Stimulated activated CD8-positive, alpha-beta memory T cell treated with anti-CD3 and anti-CD28 coated beads, Interleukin-4, amount 100 ng/mL, for 48 hours (primary cell): ENCODE measurements around the gene SCO1.

Source experiments
- DNase-seq: peaks from one replicate; pipeline ENCODE4 v3.0.0-alpha.2; 2020

SCO1 gene

DNA sequence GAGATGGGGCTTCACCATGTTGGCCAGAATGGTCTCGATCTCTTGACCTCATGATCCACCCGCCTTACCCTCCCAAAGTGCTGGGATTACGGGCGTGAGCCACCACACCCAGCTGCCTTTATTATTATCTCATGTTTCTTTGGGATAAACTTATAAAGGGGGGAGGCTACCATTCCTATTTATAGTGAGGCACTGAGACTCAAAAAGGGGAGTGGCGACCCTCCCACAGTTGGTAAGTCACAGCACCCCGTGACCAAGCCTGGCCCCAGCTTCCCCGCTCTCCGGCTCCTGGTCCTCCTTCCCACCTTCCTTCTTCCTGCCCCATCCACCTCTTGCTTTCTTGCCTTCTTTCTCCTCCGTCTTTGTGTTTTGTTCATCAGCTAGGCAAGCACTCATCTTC is 45.4 kb downstream of the SCO1 start:
- DNase-seq: no peak

DNA sequence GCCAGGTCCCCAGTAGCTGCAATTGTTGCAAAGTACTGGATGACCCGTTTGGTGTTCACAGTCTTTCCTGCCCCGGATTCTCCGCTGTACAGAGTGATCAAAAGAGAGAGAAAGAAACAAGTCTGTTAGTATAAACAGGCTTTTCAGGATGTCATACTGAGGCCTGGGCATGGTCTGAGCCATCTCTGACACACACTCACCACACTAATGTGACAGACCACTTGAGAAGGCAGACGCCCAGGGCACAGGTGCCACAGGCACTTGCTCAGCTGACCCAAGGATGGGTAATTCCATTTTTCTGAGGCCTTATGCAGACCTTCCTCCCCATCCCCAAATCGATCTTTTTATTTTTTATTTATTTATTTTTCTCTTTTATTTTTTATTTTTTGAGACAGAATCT is 47.7 kb downstream of the SCO1 start:
- no peak for DNase-seq

DNA sequence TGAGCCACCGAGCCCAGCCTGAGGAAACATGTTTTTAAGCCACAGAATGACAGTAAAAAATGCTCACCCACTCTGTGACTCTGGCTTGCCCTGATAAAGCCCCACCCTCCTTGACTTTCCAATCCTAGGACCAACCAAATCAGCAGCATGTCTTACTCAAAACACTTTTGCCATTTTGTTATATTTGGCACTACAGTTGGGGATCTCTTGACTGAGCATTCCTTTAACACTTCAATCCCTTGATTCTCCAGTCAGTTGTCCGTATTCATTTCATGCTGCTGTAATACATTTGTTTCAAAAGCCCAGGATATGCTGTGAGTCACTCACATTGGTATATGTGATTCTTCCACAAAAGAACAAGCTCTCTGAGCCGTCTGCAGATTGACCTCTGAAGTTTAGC is 48.4 kb downstream of the SCO1 start:
- no peak for DNase-seq

DNA sequence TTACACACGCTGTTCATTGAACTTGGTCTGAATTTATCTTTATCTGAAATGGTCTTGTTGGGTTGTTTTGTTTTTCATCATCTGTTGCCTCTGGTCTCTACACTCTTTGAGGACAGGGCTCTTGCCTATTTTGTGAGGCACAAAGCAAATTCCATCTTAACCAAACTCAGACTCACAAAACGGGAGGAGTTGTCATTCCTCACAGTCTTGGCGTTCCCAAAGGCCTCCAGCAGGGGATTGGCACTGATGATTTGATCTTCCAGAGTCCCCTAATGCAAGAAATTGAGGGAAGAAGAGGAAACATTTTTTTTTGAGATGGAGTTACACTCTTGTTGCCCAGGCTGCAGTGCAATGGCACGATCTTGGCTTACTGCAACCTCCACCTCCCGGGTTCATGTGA is 49.0 kb downstream of the SCO1 start:
- DNase-seq: no peak

DNA sequence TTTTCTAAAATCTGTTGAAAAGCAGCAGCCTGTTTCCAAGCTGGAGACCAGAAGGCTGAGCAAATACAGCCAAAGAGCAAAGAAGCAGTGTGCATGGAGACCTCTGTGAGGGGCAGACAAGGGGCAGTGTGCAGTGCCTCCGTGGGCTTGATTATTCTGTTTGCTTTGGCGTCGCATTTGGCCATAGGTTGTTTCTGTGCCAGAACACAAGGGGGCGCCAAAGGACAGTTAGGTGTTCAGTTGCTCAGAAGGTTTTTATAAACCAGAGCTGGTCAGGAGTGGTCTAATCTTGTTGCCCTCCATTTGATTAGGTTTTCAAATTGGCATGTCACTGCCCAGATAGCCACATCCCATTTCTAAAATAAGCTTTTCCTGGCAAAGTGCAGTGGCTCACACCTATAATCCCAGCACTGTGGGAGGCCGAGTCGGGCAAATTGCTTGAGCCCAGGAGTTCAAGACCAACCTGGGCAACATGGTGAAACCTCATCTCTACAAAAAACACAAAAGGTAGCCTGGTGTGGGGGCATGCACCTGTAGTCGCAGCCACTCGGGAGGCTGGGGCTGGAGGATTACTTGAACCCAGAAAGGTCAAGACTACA is 50.8 kb downstream of the SCO1 start:
- peak; percentile 86 for DNase-seq

DNA sequence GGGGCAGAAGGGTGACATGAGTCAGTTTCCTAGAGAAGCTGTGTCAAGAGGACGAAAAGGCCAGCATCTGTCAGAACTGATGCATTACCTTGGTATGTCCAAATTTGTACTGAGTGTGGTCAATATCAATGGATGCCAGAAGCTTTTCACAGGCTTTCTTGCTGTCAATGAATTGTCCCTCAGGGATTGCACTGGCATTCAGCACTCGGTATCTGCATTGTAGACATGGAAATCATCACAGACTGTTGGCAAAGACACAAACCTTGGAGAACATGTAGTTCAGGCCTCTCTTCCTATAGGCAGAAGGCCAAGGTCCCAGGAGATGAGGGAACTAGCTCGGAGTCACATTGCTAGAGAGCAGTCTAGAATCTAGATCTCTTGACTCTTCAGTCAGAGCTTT is 56.9 kb downstream of the SCO1 start:
- no peak for DNase-seq

DNA sequence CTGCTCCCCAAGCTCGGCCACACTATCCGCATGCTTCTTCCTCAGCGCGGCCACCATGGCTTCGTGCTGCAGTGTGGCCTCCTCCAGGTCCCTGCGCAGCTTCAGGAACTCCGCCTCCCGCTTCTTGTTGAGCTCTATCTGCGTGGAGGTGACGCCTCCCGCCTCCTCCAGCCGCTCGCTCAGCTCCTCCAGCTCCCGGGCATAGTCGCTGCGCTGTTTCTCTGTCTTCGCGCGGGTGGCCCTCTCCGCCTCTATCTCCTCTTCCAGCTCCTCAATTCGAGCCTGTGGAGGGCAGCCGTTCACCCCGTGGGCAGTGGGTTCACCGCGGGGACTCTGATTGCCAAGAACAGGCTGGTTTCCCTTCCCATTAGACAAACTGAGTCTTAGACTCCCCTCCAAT is 59.2 kb downstream of the SCO1 start:
- DNase-seq: no peak

DNA sequence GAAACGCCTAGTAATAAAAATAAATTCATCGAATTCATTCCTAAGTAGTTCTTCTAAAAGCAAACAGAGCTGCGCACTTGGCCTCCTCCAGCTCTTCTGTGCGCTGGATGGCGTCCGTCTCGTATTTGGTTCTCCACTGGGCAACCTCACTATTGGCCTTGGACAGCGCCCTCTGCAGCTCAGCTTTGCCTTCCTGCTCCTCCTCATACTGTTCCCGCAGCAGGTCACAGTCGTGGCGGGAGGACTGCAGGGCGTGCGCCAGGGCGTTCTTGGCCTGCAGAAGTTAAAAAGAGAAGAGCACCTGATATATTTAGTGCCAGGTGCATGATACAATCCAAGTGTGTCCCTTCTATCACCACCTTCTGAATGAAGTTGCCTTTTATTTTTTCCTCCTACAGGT is 62.0 kb downstream of the SCO1 start:
- no peak for DNase-seq

DNA sequence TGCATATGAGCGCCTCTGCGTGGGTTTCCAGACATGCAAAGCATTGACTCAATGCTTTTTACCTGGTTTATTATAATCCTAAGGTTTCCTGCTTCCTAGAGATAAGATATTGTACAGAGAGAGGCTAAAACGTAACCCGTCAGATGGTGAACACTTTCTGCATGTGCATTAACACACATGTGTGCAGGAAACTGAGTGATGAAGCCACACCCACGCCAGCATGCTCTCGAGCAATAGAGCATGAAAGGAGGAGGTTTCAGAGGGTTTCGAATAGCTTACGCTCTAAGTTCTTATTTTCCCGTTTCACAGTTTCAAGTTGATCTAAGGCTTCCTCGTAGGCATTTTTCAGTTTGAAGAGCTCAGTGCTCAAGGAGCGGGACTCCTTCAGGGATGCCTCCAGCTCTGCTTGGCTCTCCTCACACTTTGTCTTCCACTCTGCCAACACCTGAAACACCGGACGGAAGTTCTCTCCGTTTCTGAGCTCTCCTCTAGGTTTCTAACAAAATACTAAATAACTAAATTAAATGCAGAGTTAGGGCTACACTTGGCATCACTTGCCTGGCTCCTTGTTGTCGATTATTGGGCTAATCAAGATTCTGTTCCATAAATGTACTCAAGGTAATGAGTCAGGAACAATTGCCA is 63.5 kb downstream of the SCO1 start:
- DNase-seq: no peak

DNA sequence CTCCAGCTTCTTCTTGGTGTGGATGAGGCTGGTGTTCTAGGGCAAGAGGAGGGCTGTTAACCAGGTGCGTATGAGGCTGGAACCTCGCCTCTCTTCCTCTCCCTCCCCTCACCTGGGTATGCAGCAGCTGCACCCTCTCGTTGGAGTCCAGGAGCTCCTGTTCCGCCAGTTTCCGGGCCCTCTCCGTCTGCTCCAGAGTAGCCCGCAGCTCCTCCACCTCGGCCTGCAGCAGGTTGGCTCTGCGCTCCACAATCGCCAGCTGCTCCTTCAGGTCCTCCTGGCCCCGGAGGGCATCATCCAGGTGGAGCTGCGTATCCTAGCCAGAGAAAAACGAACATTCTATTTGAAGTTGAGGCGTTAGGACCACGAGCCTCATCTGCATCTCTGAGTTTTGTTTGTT is 65.6 kb downstream of the SCO1 start:
- no peak for DNase-seq

DNA sequence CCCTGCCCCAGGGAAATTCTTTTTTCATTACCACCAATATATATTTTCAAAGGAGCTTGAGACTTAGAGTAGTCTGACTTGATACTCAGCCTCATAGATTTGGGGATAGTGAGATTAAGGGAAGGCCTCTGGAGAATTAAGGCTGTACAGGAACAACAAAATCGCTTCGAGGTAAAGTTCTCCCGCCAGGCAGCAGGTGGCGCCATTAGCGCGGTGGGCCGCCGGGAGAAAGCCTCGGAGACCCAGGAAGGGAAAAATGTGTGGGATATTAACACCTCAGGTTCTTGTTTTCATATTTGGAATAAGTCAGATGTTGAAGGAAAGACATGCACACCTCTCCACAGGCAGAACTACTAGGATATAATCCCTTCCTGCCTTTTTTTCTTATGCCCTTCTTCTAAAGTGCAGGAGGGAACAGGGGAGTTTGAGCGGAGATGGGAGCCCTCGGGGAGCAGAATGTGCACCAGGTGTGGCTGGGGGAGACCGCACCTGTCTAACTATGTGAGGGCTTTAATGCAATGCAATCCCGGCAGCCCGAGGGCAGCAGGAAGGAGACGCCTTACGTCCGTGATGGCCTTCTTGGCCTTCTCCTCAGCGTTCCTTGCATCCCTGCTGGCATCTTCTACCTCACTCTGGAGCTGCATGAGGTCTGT is 66.2 kb downstream of the SCO1 start:
- DNase-seq: peak; percentile 51

DNA sequence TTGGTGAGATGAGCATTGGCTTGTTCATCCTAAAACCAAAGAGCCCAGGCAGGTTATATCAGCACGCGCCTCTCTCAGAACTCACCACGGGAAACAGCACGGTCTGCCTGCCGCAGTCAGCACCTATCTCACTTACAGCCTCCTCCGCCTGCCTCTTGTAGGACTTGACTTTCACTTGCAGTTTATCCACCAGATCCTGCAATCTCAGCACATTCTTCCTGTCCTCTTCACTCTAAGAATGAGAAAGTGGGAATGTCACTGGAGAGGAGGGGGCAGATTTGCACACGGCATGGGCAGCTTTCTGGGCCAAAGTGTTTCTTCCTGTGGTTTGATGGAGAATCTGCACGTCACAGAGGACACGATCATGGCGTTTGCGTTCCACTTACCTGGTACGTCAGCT is 67.6 kb downstream of the SCO1 start:
- no peak for DNase-seq

DNA sequence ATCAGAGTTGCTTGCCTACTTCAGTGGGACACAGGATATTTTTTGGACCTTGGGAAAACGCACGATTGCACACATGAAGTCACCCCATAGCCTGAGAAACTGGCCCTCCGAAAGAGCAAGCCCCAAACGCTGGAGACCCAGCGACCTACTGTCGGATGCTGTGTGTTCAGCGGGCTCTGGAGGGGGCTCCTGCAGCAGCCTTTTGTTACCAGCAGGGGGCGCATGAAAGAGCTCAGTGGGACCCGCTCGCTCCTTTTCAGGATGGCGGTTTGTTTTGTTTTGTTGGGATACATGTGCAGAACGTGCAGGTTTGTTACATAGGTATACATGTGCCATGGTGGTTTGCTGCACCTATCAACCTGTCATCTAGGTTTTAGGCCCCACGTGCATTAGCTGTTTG is 68.6 kb downstream of the SCO1 start:
- DNase-seq: peak; percentile 42

DNA sequence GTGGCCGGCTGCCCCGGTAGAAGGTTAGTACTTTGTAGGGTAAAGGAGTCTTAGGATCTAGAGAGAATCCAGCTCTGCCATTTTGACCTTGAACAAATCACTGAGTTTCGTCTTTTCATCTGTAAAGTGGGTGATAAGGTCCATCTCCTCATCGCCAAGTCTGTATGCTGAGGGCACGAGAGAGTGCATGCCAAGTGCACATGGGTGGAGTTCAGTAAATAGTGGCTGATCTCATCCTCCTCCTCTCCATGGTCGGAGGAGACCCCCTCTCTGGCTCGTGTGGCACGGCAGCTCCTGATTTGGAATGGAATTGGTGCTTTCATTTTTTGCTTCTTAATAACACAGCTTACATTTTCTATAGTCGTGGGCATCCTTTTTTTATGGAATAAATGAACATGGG is 70.9 kb downstream of the SCO1 start:
- DNase-seq: no peak

DNA sequence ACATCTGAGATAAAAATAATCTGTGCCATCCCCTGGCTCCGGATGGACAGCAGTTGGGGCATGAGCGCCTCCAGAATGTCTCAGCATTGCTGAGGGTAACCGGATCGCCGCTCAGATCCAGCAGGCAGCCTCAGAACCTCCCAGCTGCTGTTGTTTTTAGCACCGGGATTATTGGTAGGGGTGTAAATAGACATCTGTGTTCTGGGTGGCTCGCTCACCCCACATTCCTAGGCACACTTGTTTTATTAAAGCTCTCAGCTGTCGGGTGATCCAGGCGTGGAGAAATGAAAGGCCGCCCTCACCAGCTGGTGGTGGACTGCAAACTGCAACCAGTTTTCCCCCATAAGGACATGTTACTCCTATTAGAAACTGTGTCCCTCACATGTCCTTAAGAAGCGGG is 72.4 kb downstream of the SCO1 start:
- no peak for DNase-seq

DNA sequence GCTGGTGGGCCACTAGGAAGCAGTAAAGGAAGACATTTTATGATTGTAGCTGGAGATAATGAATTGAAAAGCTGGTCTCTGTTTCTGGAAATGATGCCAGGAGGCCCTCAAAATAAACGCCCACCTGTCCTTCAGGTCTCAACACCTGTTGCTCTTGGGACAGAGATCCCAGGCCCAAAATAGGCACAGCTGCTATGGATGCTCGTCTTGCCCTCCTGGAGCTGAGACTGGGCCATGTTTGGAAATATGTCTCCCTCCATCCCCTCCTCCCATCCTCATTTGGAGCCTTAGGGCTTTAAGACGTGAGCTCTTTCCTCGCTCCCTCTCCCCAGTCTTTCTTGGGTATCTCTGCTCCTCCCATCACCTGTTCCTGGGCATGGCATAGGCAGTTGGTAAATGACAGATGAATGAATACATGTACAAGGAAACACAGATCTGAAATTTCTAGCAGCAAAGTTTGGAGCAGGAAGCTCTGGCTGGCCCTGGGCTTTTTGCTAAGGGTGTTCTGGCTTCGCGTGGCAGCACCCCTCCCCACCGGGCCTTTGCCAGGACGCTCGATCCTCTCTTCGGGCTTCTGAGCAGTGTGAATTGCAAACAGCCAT is 73.5 kb downstream of the SCO1 start:
- DNase-seq: no peak

DNA sequence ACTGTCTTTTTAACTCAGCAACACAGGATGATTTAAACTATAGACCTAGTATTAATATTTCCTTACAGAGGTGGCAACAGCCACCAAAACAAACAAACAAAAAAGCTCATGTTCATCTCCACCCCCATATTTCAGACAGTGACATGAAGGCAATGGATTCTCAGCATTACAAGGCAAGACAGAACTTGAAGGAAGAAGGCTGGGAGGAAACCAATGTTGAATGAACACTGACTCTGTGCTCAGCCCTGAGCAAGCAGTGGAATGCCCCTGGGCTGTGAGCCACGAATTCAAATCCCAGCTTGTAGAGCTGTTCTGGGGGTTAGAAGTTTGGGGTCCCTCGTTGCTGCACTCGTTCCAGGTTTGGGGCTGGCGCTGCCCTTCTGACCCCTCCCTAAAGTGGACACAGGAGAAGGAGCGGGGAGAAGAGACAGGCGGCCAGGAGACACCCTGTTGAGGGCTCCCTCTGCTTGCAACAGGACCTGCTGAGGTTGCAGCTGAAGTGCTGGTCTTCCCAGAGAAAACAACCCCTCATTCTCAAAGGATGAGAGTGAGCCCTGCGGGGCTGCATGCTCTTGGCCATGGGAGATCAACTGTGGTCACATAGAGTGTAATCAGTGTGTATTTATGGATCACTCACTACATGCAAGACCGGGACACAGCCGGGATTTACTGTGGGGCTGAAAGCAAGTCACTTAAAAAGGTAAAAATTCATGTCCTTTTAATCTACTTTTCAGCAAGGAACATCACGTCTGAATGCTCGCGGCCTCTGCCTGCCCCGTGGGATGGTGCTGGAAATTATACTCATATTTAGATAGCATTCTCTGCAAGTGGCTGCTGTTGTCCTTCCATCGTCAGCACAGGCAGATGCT is 74.5 kb downstream of the SCO1 start:
- no peak for DNase-seq
